ENCODE results near the gene SPINT2. TPM values are rescaled to one million over a fixed set of nuclear protein-coding genes. Genes with fewer than 3 reads are reported as not detected.

Gene SPINT2
- total and polyA plus RNA-seq, 2 of the 13 experiments (the other 11 are each of a cell fraction or from before 2014, with no cell fraction given) = 0.31 to 0.77 TPM

GRCh38 chr19:38263689-38264485 is 486 bp upstream of the SPINT2 start:
- Histone ChIP-seq H3K9ac (ENCODE audit: insufficient read depth, low read depth, low read length) (no peak overlapping the region), H2AFZ (ENCODE audit: low read length) (no peak overlapping the region), H3K4me3 (replicated peaks in 1 of 3; ENCODE audit: insufficient read depth in 1 of 3, low read depth in 2 of 3, low read length in 3 of 3) (no peak overlapping the region), H3K4me2 (ENCODE audit: low read depth, low read length) (peak overlapping the region; percentile 32; the same call in 1 of the 2 replicates), H3K27ac (ENCODE audit: extremely low read length, insufficient read depth, low read length) (no peak overlapping the region), H3K9me3 (ENCODE audit: low read length) (no peaks in the 10 kb centered on the region), H4K20me1 (ENCODE audit: insufficient read depth, low read length) (no peaks in the 10 kb centered on the region), H3K4me1 (ENCODE audit: insufficient read depth, low read length) (peaks cover 60% of the 10 kb centered on the region), H3K27me3 (ENCODE audit: control insufficient read depth in 1 of 2, insufficient read depth in 2 of 2, low read length in 2 of 2) (peaks cover 0 to 6% of the 10 kb centered on the region in 2 experiments; a peak in 2 of 5 replicates), H3K36me3 (replicated peaks in 1 of 2; ENCODE audit: control insufficient read depth in 1 of 2, insufficient read depth in 2 of 2, low read length in 2 of 2) (no peaks in the 10 kb centered on the region), H3K79me2 (ENCODE audit: insufficient read depth, low read length) (no peaks in the 10 kb centered on the region)
- ATAC-seq = peak; percentile 40
- ChIA-PET POLR2A (no interaction called here), CTCF (ENCODE audit: low intra/inter-chr PET ratio, low total read pairs) (no interaction called here)
- peak; percentile 35 for DNase-seq (ENCODE audit: low spot score)
- no peak for FAIRE-seq
- no peak for TF ChIP-seq CERS6 (CRISPR knock-in tag; IDR thresholded peaks at IDR 0.05)
- TF ChIP-seq ZNF253 (CRISPR knock-in tag; IDR thresholded peaks at IDR 0.05; ENCODE audit: borderline replicate concordance) = no peak
- TF ChIP-seq FOSL2 (CRISPR knock-in tag; IDR thresholded peaks at IDR 0.05) = peak; percentile 60
- TF ChIP-seq TCF12 (IDR thresholded peaks at IDR 0.05) = no peak
- no peak for TF ChIP-seq TCF12 (CRISPR knock-in tag; IDR thresholded peaks at IDR 0.05)
- peak; percentile 8 for TF ChIP-seq TEAD3 (CRISPR knock-in tag; optimal IDR thresholded peaks at IDR 0.05; ENCODE audit: borderline replicate concordance)
- BruUV-seq (replicated peaks) = no TSS peak
- intact Hi-C loops (cut with micrococcal nuclease; ENCODE audit: unreplicated experiment) = no loop called here
- in situ Hi-C loops (cut with HindIII; ENCODE audit: extremely low pct_ligation_motif_present, low pct_unique_long_range_greater_than_20kb) = no loop called here
- WGBS (ENCODE audit: low lambda C conversion rate) = 28% methylated on average over 10 of the region's 34 CpGs
